Type B pancreatic cell (in vitro differentiated cells): ENCODE measurements around the gene DCLK1. TPM values are rescaled to one million over a fixed set of nuclear protein-coding genes. Genes with fewer than 3 reads are reported as not detected.

ENCODE experiments used
- DNase-seq: peaks from one replicate; pipeline ENCODE4 v3.0.0; 2021; ENCODE audit warnings: mixed read lengths; ENCODE audit not compliant: unreplicated experiment; ENCODE audit errors: extremely low spot score
- H3K27ac Mint-ChIP-seq: 2 replicates; pipeline ENCODE4 v1.8.0; 2021; ENCODE audit warnings: mild to moderate bottlenecking, mixed read lengths
- H3K27me3 Mint-ChIP-seq: 2 replicates; pipeline ENCODE4 v1.8.0; 2021; ENCODE audit warnings: mixed read lengths
- H3K36me3 Mint-ChIP-seq: 2 replicates; pipeline ENCODE4 v1.8.0; 2021; ENCODE audit warnings: mixed read lengths
- H3K4me1 Mint-ChIP-seq: one replicate; pipeline ENCODE4 v1.8.0; 2021; ENCODE audit warnings: mixed read lengths; ENCODE audit not compliant: unreplicated experiment
- H3K4me3 Mint-ChIP-seq: 2 replicates; pipeline ENCODE4 v1.8.0; 2021; ENCODE audit warnings: mild to moderate bottlenecking, mixed read lengths
- H3K9me3 Mint-ChIP-seq: 2 replicates; pipeline ENCODE4 v1.8.0; 2021; ENCODE audit warnings: mixed read lengths
- total RNA-seq: library from RNA; stranded (reverse); gene quantifications from 2 replicates; pipeline ENCODE4 v1.2.1, GENCODE V29; 2021; ENCODE audit warnings: low replicate concordance
- TF ChIP-seq, protein P1 (sequence below): fragments of 200-600 bp; sonication (generic); conservative IDR thresholded peaks from 2 replicates; pipeline ENCODE4 v1.5.0; 2021; ENCODE audit warnings: antibody characterized with exemption, mild to moderate bottlenecking

DCLK1 gene
- total RNA-seq, 1 donor from 2014 or later = 47.1 TPM

DNA sequence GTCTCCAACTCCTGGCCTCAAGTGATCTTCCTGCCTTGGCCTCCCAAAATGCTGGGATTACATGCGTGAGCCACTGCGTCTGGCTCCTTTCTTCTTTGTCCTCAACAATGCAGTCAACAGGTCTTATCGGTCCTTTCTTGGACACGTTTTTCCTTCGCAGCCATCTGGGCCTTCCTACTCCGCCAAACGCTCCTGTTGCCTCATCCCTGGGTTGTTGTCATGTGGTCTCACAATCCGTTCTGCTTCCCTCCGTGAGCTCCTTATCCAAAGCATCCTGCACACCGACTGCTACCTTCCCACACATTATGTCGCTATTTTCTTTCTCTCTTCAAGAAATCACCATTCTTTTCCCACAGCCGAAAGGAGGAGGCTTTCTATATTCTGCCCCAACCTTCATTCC, 306.8 kb downstream of the DCLK1 start:
- H3K4me3 Mint-ChIP-seq = no peak overlapping the region
- peaks cover 6% of the 10 kb centered on the region for H3K27me3 Mint-ChIP-seq
- DNase-seq = no peak
- no peak overlapping the region for H3K27ac Mint-ChIP-seq
- TF ChIP-seq, protein P1, sequence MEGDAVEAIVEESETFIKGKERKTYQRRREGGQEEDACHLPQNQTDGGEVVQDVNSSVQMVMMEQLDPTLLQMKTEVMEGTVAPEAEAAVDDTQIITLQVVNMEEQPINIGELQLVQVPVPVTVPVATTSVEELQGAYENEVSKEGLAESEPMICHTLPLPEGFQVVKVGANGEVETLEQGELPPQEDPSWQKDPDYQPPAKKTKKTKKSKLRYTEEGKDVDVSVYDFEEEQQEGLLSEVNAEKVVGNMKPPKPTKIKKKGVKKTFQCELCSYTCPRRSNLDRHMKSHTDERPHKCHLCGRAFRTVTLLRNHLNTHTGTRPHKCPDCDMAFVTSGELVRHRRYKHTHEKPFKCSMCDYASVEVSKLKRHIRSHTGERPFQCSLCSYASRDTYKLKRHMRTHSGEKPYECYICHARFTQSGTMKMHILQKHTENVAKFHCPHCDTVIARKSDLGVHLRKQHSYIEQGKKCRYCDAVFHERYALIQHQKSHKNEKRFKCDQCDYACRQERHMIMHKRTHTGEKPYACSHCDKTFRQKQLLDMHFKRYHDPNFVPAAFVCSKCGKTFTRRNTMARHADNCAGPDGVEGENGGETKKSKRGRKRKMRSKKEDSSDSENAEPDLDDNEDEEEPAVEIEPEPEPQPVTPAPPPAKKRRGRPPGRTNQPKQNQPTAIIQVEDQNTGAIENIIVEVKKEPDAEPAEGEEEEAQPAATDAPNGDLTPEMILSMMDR = no peak
- peaks cover 11% of the 10 kb centered on the region for H3K36me3 Mint-ChIP-seq
- H3K4me1 Mint-ChIP-seq = peaks cover 8% of the 10 kb centered on the region
- no peaks in the 10 kb centered on the region for H3K9me3 Mint-ChIP-seq

DNA sequence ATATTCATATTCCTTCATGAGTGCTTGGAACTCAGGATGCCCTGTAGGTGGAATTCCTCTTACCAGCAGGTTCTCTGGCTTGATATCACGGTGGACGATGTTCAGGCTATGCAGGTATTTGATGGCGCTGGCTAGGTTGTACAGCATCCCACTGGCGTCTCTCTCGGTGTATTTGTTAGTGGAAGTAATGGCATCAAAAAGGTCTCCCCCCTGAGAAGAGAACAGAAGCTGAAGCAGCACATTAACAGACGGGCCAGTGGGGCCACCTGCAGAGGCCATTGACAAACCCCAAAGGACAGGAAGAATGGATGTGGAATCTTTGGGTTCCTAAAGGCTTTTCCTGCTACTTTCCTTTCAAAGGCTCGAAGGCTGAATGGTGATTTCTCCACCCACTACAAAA, 308.5 kb downstream of the DCLK1 start:
- peaks cover 10% of the 10 kb centered on the region for H3K36me3 Mint-ChIP-seq
- peaks cover 13% of the 10 kb centered on the region for H3K4me1 Mint-ChIP-seq
- H3K9me3 Mint-ChIP-seq = no peaks in the 10 kb centered on the region
- H3K27me3 Mint-ChIP-seq = peaks cover 3% of the 10 kb centered on the region
- TF ChIP-seq, protein P1 = no peak
- no peak overlapping the region for H3K4me3 Mint-ChIP-seq
- no peak overlapping the region for H3K27ac Mint-ChIP-seq
- no peak for DNase-seq

DNA sequence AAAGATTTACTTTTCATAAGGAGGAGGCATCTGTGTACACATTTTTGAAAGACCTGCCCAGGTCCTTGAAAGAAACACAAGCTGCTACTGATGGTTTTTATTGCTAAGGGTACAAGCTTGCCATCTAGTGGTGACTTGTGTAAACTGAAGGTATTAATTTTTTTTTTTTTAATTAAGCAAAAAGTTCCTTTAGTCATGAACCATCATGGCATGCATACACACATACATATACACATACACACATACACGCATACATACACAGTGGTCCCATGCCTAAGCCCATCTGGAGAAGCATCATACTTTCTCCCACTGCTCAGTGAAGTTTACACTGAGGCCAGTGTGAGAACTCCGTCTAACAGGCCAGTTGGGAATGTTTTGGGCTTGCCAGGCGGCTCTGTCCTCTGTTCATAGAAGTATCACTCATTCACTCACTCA, 312.5 kb downstream of the DCLK1 start:
- Mint-ChIP-seq H3K27ac (no peak overlapping the region), H3K4me1 (peaks cover 24% of the 10 kb centered on the region)

DNA sequence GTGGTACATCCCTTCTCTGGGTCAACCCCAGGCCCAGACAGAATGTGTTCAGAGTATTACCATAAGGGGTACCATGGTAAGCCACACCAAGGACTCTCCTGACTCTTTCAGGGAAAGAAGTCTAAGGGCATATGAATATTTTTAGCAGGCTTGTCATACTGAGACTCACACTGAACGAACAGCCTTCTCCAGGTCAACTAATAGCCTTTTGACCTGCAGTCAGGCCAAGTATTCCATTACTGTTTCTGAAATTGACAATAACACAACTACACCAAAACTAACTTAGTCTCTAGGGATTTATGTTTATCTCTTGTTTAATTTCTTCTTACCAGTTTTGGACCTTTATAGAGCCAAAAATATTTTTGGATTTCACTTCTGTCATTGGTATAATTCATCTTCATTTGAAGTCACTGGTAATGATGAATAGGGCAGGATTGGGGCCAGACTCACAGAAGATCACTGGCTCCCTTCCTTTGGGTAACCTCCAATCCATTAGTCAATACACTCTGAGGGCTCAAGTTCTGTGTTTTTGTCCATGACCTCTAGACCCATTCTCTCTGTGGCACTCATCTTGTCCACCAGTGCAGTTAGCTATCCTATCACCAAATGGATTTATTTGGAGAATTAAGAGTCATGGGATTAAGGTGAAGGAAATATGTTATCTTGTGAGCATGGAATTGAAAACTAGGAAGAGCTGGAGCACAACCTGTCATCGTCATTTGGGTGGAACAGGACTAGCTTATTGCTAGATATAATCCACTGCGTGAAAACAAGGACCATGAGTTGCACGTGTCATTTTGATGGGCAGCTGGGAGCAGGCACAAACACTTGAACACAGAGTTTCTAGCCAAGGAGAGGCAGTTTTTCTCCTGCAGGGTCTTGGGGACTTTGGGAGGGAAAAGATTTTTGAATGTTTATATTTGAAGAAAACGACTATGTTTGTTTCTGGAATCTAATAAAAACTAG, 313.3 kb downstream of the DCLK1 start:
- no peak for DNase-seq
- TF ChIP-seq, protein P1 = no peak
- H3K4me1 Mint-ChIP-seq = peaks cover 24% of the 10 kb centered on the region
- H3K4me3 Mint-ChIP-seq = no peak overlapping the region
- peaks cover 3% of the 10 kb centered on the region for H3K36me3 Mint-ChIP-seq
- no peaks in the 10 kb centered on the region for H3K27me3 Mint-ChIP-seq
- no peak overlapping the region for H3K27ac Mint-ChIP-seq
- no peaks in the 10 kb centered on the region for H3K9me3 Mint-ChIP-seq

More for the DNA sequence above, 312.5 kb downstream of the DCLK1 start:
- TF ChIP-seq, protein P1 = peak; percentile 87
- Mint-ChIP-seq H3K9me3 (no peaks in the 10 kb centered on the region), H3K27me3 (no peaks in the 10 kb centered on the region), H3K4me3 (no peak overlapping the region), H3K36me3 (peaks cover 3% of the 10 kb centered on the region)
- no peak for DNase-seq

DNA sequence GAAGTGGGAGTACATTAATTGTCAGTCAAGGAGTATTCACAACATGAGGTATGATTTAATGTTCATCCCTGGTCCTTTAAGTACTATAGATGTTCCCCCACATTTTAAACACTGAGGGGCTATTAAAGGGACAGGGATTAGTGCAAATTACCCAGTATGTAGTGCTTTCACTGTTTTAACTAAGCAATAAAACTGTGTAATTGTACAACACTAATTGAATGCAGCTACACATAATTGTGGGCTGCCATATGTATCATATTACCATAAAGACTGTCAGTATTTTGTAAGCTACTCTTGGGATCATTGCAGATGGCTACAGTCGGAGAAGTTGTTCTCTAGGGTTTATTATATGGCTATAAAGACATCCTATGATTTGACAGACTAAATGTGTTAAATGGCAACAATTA, 316.6 kb downstream of the DCLK1 start:
- peaks cover 35% of the 10 kb centered on the region for H3K4me1 Mint-ChIP-seq
- no peak for DNase-seq
- H3K36me3 Mint-ChIP-seq = peaks cover 3% of the 10 kb centered on the region
- no peaks in the 10 kb centered on the region for H3K9me3 Mint-ChIP-seq
- H3K4me3 Mint-ChIP-seq = no peak overlapping the region
- H3K27me3 Mint-ChIP-seq = peaks cover 3% of the 10 kb centered on the region
- TF ChIP-seq, protein P1 = no peak
- no peak overlapping the region for H3K27ac Mint-ChIP-seq
